HCT116 (cell line): ENCODE results near the gene TM9SF4.

Experiments
- CBX3 ChIP-seq: IDR thresholded peaks from 2 replicates; pipeline ENCODE4 v1.6.1; 2012; ENCODE audit warnings: low read depth
- POLR2A ChIP-seq: IDR thresholded peaks from 2 replicates; pipeline ENCODE4 v1.7.0; 2011; ENCODE audit warnings: borderline replicate concordance; ENCODE audit not compliant: insufficient read depth, insufficient read length; ENCODE audit errors: extremely low read depth
- RAD21 ChIP-seq: IDR thresholded peaks from 2 replicates; pipeline ENCODE4 v1.6.1; 2012; ENCODE audit warnings: low read depth, mild to moderate bottlenecking
- SIN3A ChIP-seq: IDR thresholded peaks from 2 replicates; pipeline ENCODE4 v1.6.1; 2012; ENCODE audit warnings: low read depth
- TCF7L2 ChIP-seq: IDR thresholded peaks from 2 replicates; pipeline ENCODE4 v1.7.0; 2011; ENCODE audit warnings: borderline replicate concordance, inconsistent platforms; ENCODE audit not compliant: insufficient read depth, insufficient read length; ENCODE audit errors: extremely low read depth
- YY1 ChIP-seq: IDR thresholded peaks from 2 replicates; pipeline ENCODE4 v1.6.1; 2011; ENCODE audit warnings: low read length, low read depth, moderate library complexity, mild to moderate bottlenecking; ENCODE audit not compliant: insufficient replicate concordance; ENCODE audit errors: extremely low read depth
- TF ChIP-seq, protein P1 (sequence below), 3 experiments: fragments of 200-600 bp in 1 of 3; sonication (generic) in 1 of 3; IDR thresholded peaks in 2 of 3; conservative IDR thresholded peaks in 1 of 3; 2 replicates each; pipeline ENCODE4 v1.5.1; 2012 to 2017; ENCODE audit warnings: low read depth in 2 of 3, low read length in 2 of 3, antibody characterized with exemption in 1 of 3, borderline replicate concordance in 1 of 3, control low read depth in 1 of 3, mild to moderate bottlenecking in 1 of 3, mixed read lengths in 1 of 3, mixed run types in 1 of 3, moderate library complexity in 1 of 3; ENCODE audit not compliant: insufficient read depth in 1 of 3

DNA sequence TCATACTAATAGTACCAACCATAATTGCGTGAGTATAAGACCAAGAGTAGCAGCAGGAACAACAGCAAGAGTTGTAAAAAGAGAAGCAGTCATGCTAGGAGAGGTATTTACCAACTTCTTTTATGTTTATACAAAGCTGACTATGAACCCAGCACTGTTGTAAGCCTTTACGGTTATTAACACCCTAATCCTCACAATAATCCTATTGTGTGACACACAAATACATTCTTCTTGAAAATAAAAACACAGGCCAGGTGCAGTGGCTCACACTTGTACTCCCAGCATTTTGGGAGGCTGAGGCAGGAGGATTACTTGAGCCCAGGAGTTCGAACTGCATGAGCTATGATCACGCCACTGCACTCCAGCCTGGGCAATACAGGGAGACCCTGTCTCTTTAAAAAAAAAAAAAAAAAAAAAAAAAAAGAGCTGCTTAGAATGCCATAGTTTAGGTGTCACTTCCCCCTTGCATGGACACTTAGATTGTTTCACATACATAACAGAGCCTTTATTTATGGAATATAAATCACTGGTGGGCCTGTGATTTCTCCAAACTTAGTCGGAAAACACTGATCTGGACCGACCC lies 37.3 kb upstream of the TM9SF4 start:
- no peak for TF ChIP-seq RAD21
- no peak for TF ChIP-seq POLR2A
- no peak for TF ChIP-seq TCF7L2
- TF ChIP-seq, protein P1, sequence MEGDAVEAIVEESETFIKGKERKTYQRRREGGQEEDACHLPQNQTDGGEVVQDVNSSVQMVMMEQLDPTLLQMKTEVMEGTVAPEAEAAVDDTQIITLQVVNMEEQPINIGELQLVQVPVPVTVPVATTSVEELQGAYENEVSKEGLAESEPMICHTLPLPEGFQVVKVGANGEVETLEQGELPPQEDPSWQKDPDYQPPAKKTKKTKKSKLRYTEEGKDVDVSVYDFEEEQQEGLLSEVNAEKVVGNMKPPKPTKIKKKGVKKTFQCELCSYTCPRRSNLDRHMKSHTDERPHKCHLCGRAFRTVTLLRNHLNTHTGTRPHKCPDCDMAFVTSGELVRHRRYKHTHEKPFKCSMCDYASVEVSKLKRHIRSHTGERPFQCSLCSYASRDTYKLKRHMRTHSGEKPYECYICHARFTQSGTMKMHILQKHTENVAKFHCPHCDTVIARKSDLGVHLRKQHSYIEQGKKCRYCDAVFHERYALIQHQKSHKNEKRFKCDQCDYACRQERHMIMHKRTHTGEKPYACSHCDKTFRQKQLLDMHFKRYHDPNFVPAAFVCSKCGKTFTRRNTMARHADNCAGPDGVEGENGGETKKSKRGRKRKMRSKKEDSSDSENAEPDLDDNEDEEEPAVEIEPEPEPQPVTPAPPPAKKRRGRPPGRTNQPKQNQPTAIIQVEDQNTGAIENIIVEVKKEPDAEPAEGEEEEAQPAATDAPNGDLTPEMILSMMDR (IDR thresholded peaks at IDR 0.05 in 2 of 3, conservative IDR thresholded peaks at IDR 0.05 in 1 of 3; ENCODE audit: borderline replicate concordance in 1 of 3, insufficient read depth in 1 of 3, low read depth in 2 of 3, low read length in 2 of 3) = no peak
- no peak for TF ChIP-seq YY1
- TF ChIP-seq SIN3A = no peak
- TF ChIP-seq CBX3 = no peak
